Lower lobe of right lung (tissue), 2 donors: ENCODE results near the gene ADRA2C. TPM values are rescaled to one million over a fixed set of nuclear protein-coding genes. Genes with fewer than 3 reads are reported as not detected.

Experiments
- ATAC-seq, 2 donors: fragments of 200-7000 bp; cut with Tn5 transposase; one replicate each; pipeline ENCODE4 v1.9.1; 2020 to 2022; ENCODE audit warnings: mild to moderate bottlenecking in 2 of 2, moderate library complexity in 2 of 2
- DNase-seq: peaks from one replicate; pipeline ENCODE4 v3.0.0-alpha.2; 2020
- H3K27ac ChIP-seq: fragments of 200-600 bp; one replicate; pipeline ENCODE4 v1.8.0; 2022
- H3K27me3 ChIP-seq: fragments of 200-600 bp; one replicate; pipeline ENCODE4 v1.8.0; 2022; ENCODE audit warnings: low read depth
- H3K36me3 ChIP-seq: fragments of 200-600 bp; one replicate; pipeline ENCODE4 v1.8.0; 2022; ENCODE audit warnings: mild to moderate bottlenecking
- H3K4me1 ChIP-seq: fragments of 200-600 bp; one replicate; pipeline ENCODE4 v1.8.0; 2022
- H3K4me3 ChIP-seq: fragments of 200-600 bp; one replicate; pipeline ENCODE4 v1.8.0; 2022; ENCODE audit warnings: mild to moderate bottlenecking
- H3K9me3 ChIP-seq: fragments of 200-600 bp; one replicate; pipeline ENCODE4 v1.8.0; 2022
- intact Hi-C: fragments of 100-400 bp; cut with DNase I; formaldehyde crosslinking; loops from one replicate; pipeline ENCODE4 v1.11.0; 2022
- total RNA-seq: library from RNA; stranded (reverse); fragmentation: NEBNext Ultra II Directional; extraction: Animal tissue kit (Norgen Biotek cat#: 25700); gene quantifications from one replicate; pipeline ENCODE4 v1.2.1, GENCODE V29; 2021
- TF ChIP-seq, protein P1 (sequence below): fragments of 200-600 bp; IDR thresholded peaks from one replicate; pipeline ENCODE4 v1.8.0; 2022; ENCODE audit warnings: antibody characterized with exemption, mild to moderate bottlenecking
- donor health status: DM: no; HTN: yes; CAD: no; lungs with severe emphysema.

ADRA2C gene
- total RNA-seq, 1 donor from 2014 or later = 2.5 TPM

DNA sequence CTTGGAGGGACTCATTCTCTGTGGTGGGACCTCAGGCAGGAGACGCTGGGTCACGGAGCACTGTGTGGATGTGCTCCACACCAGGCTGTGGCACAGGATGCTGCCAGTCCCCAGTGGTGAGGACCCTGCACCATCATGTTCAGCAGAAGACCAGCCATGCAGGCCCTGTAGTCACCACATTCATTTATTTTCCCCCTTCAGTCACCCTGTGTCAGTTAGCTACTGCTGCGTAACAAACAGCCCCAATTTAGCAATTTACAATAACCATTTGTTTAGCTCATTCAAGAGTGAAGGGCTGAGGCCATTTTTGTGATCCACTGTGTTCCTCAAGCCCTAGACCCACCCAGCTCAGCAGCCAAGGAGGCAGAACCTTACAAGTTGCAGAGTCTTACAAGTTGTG lies 23.6 kb upstream of the ADRA2C start:
- intact Hi-C loops = no loop called here
- H3K27ac ChIP-seq = no peak overlapping the region
- H3K36me3 ChIP-seq = no peaks in the 10 kb centered on the region
- ATAC-seq (no peak), DNase-seq (no peak)
- H3K9me3 ChIP-seq = no peaks in the 10 kb centered on the region
- TF ChIP-seq, protein P1, sequence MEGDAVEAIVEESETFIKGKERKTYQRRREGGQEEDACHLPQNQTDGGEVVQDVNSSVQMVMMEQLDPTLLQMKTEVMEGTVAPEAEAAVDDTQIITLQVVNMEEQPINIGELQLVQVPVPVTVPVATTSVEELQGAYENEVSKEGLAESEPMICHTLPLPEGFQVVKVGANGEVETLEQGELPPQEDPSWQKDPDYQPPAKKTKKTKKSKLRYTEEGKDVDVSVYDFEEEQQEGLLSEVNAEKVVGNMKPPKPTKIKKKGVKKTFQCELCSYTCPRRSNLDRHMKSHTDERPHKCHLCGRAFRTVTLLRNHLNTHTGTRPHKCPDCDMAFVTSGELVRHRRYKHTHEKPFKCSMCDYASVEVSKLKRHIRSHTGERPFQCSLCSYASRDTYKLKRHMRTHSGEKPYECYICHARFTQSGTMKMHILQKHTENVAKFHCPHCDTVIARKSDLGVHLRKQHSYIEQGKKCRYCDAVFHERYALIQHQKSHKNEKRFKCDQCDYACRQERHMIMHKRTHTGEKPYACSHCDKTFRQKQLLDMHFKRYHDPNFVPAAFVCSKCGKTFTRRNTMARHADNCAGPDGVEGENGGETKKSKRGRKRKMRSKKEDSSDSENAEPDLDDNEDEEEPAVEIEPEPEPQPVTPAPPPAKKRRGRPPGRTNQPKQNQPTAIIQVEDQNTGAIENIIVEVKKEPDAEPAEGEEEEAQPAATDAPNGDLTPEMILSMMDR = no peak
- H3K4me1 ChIP-seq = no peaks in the 10 kb centered on the region
- no peak overlapping the region for H3K4me3 ChIP-seq
- H3K27me3 ChIP-seq = peaks cover 65% of the 10 kb centered on the region

DNA sequence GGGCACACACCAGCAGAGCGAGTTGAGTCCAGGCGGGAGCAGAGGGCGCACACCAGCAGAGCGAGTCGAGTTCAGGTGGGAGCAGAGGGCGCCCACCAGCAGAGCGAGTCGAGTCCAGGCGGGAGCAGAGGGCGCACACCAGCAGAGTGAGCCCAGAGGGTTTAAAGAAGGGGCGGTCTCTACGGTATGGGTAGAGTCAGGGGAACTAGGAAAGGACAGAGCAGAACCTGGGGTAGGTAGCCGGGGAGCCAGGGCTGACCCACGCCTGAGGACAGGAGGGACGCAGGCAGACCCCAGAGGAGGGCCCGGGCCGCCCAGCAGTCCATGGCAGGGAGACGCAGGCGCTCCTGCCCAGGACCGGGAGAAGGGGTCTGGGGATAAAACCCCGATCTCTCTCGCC lies 22.0 kb upstream of the ADRA2C start:
- H3K4me1 ChIP-seq = no peaks in the 10 kb centered on the region
- H3K27ac ChIP-seq = no peak overlapping the region
- no peak overlapping the region for H3K4me3 ChIP-seq
- H3K36me3 ChIP-seq = no peaks in the 10 kb centered on the region
- ATAC-seq (no peak), DNase-seq (no peak)
- intact Hi-C loops = no loop called here
- H3K9me3 ChIP-seq = no peaks in the 10 kb centered on the region
- TF ChIP-seq, protein P1 = no peak
- peaks cover 74% of the 10 kb centered on the region for H3K27me3 ChIP-seq

DNA sequence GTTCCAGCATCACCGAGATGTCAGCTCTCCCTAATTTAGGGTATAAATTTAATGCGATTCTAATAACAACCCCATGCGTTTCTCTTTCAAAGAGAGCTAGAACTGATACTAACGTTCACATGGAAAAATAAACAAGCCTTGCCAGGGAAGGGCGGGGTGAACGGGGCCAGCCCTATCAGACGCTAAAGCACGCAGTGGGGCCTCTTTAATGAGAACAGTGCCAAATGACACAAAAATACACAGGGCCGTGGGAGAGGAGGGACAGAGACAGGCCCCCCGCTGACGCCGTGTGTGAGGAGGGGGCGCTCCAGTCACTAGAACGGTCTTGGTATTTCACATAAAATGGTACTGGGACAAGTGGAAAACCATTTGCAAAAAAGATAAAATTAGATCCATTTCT lies 21.3 kb upstream of the ADRA2C start:
- H3K4me1 ChIP-seq = no peaks in the 10 kb centered on the region
- TF ChIP-seq, protein P1 = no peak
- peaks cover 74% of the 10 kb centered on the region for H3K27me3 ChIP-seq
- H3K36me3 ChIP-seq = no peaks in the 10 kb centered on the region
- H3K4me3 ChIP-seq = no peak overlapping the region
- intact Hi-C loops = no loop called here
- DNase-seq (no peak), ATAC-seq (no peak)
- no peaks in the 10 kb centered on the region for H3K9me3 ChIP-seq
- H3K27ac ChIP-seq = no peak overlapping the region

DNA sequence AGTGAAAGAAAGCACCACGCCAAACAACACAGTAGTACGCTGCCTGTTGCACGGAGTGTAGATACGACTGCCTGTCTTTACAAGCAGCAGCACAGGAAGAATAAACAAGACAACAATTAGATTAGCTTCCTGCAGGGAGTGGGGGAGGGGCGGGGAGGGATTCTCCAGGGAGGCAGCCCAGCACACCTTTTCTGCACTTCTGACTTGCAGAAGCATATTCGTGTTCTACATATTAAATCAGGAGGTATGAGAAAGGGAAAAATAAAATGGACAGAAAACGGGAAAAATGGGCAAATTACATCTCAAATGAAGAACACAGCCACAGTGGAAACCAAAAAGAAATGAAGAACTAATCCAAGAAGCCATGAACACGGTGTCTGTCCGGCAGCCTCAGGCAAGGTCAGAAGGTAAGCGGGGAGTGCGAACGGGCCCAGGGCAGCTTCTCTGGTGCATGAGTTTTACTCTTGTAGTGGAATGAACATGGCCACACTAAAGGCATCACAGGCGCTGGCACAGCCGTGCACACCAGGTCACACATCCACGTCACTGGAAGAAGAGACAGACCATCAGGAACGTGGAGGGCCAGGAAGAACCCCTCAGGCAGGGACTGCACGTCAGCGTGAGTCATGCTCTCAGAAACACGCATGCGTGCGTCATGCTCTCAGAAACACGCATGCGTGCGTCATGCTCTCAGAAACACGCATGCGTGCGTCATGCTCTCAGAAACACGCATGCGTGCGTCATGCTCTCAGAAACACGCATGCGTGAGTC lies 20.1 kb upstream of the ADRA2C start:
- TF ChIP-seq, protein P1 = no peak
- no peak for ATAC-seq
- H3K36me3 ChIP-seq = no peaks in the 10 kb centered on the region
- intact Hi-C loops = no loop called here
- DNase-seq = no peak
- H3K27me3 ChIP-seq = peaks cover 72% of the 10 kb centered on the region
- H3K4me1 ChIP-seq = no peaks in the 10 kb centered on the region
- no peak overlapping the region for H3K27ac ChIP-seq
- H3K9me3 ChIP-seq = no peaks in the 10 kb centered on the region
- H3K4me3 ChIP-seq = no peak overlapping the region

DNA sequence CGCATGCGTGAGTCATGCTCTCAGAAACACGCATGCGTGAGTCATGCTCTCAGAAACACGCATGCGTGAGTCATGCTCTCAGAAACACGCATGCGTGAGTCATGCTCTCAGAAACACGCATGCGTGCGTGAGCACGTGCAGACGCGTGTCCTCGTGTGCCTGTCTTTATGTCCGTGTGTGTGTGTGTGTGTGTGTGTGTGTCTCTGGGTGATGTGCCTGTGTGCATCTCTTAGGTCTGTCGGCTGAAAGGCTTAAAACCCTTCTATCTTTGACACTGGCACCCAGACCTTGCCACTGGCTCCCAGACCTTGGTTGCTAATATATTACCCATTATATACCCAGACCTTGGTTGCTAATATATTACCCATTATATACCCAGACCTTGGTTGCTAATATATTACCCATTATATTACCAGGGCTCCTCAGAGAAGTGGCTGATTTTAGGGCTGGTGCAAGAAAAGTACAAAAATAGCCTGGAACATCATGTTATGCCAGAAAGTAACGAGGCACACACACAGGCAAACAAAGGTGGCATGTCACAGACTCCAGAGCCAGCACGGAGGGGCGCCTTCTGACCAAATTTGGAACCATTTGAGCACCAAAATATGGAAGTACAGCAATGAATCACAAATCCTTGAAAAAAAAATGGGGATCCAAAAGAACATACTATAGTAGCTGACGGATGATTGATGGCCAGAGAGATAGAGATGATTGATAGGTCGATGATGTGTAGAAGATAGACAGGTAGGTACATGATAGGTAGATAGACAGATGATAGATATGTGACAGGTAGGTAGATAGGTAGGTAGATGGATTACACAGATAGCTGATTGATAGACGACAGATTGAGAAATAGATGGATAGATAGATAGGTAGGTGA lies 19.2 kb upstream of the ADRA2C start:
- no peaks in the 10 kb centered on the region for H3K4me1 ChIP-seq
- H3K36me3 ChIP-seq = no peaks in the 10 kb centered on the region
- intact Hi-C loops = no loop called here
- TF ChIP-seq, protein P1 = no peak
- no peak for DNase-seq
- no peak for ATAC-seq
- H3K27ac ChIP-seq = no peak overlapping the region
- H3K9me3 ChIP-seq = no peaks in the 10 kb centered on the region
- H3K27me3 ChIP-seq = peaks cover 76% of the 10 kb centered on the region
- no peak overlapping the region for H3K4me3 ChIP-seq
